Measurements from ENCODE around the gene COLQ. TPM values are rescaled to one million over a fixed set of nuclear protein-coding genes. Genes with fewer than 3 reads are reported as not detected.
"Not testable (repeated sequence)": the region's sequence is repeated elsewhere in the genome, so short reads cannot be mapped to it uniquely, and the experiment has no call there.

The COLQ gene
- total RNA-seq, 4 donors from 2014 or later = 0.53 to 13.2 (median 2.6) TPM

DNA sequence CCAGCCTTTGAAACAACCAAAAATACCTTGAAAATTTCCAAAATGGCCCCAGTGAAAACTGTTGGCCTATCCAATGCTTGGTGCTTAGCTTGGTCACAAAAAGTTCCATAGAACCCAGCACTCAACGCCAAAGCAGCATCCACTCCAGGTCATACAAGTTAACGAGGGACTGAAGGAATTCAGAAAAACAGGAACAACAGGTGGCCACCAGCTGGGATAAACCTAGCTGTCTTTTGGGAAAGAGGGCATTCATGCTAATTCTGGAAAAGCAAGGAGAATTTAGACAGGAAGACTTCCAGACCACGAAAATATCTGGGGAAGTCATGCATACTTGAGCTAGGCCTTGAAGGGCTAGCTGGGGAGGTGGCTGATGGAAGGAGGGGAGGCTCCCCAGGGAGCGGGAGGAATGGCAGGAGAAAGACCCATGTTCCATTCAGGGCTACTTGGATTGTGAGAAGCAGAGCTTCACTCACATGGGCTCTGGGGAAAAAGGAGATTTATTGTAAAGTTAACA, 28.6 kb downstream of the COLQ start:
- Histone ChIP-seq H3K36me3 (no peaks in the 10 kb centered on the region), H3K27ac (no peak overlapping the region), H3K9me3 (no peaks in the 10 kb centered on the region), H3K27me3 (no peaks in the 10 kb centered on the region), H3K4me3 (no peak overlapping the region), H3K4me1 (no peaks in the 10 kb centered on the region)
- TF ChIP-seq POLR2A (IDR thresholded peaks at IDR 0.05) (no peak), CTCF (IDR thresholded peaks at IDR 0.05) (no peak)
- no peak for DNase-seq

- H3K27me3 ChIP-seq = no peaks in the 10 kb centered on the region
- H3K9me3 ChIP-seq = no peaks in the 10 kb centered on the region
- no peak for DNase-seq
- no peaks in the 10 kb centered on the region for H3K36me3 ChIP-seq
- TF ChIP-seq CTCF (IDR thresholded peaks at IDR 0.05) (no peak), POLR2A (IDR thresholded peaks at IDR 0.05) (no peak)
- no peak overlapping the region for H3K4me3 ChIP-seq
- no peak overlapping the region for H3K27ac ChIP-seq
- no peaks in the 10 kb centered on the region for H3K4me1 ChIP-seq
Measured at GRCh38 chr3:15491143-15491542, 30.4 kb downstream of the COLQ start.

- H3K27me3 ChIP-seq = no peaks in the 10 kb centered on the region
- no peaks in the 10 kb centered on the region for H3K36me3 ChIP-seq
- no peak for DNase-seq
- no peaks in the 10 kb centered on the region for H3K4me1 ChIP-seq
- no peak overlapping the region for H3K4me3 ChIP-seq
- no peak overlapping the region for H3K27ac ChIP-seq
- no peak for TF ChIP-seq POLR2A (IDR thresholded peaks at IDR 0.05)
- TF ChIP-seq CTCF (IDR thresholded peaks at IDR 0.05) = no peak
- H3K9me3 ChIP-seq = no peaks in the 10 kb centered on the region
Measured at GRCh38 chr3:15490158-15490557, 31.3 kb downstream of the COLQ start.

GRCh38 chr3:15488002-15488401, 33.5 kb downstream of the COLQ start:
- DNase-seq = no peak
- Histone ChIP-seq H3K4me1 (no peaks in the 10 kb centered on the region), H3K27ac (no peak overlapping the region), H3K27me3 (no peaks in the 10 kb centered on the region), H3K36me3 (no peaks in the 10 kb centered on the region), H3K9me3 (no peaks in the 10 kb centered on the region), H3K4me3 (no peak overlapping the region)
- TF ChIP-seq CTCF (IDR thresholded peaks at IDR 0.05) (no peak), POLR2A (IDR thresholded peaks at IDR 0.05) (no peak)

DNA sequence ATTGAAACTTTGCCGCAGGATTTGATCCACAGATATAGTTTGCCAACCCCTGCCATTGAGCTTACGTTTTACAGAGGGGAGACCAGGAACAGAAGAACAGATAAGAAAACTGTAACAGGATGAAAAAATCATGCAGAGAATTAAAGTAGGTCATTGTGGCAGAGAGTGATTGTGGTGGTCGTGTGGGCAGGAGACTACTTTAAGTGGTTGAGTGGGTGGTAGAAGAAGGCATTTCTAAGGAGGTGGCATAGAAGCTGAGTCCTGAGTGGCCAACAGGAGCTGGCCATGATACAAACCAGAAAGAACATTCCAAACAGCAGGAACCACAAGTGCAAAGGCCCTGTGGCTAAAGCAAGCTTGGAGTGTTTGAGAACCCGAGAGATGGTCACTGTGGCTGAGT, 34.5 kb downstream of the COLQ start:
- no peak overlapping the region for H3K4me3 ChIP-seq
- no peaks in the 10 kb centered on the region for H3K4me1 ChIP-seq
- H3K9me3 ChIP-seq = no peaks in the 10 kb centered on the region
- no peak for TF ChIP-seq CTCF (IDR thresholded peaks at IDR 0.05)
- no peak for TF ChIP-seq POLR2A (IDR thresholded peaks at IDR 0.05)
- no peak for DNase-seq
- no peaks in the 10 kb centered on the region for H3K27me3 ChIP-seq
- H3K36me3 ChIP-seq = no peaks in the 10 kb centered on the region
- no peak overlapping the region for H3K27ac ChIP-seq

- H3K27ac ChIP-seq = no peak overlapping the region
- no peaks in the 10 kb centered on the region for H3K27me3 ChIP-seq
- TF ChIP-seq CTCF (IDR thresholded peaks at IDR 0.05) = no peak
- no peak for TF ChIP-seq POLR2A (IDR thresholded peaks at IDR 0.05)
- no peaks in the 10 kb centered on the region for H3K36me3 ChIP-seq
- H3K4me3 ChIP-seq = no peak overlapping the region
- H3K4me1 ChIP-seq = no peaks in the 10 kb centered on the region
- no peak for DNase-seq
- no peaks in the 10 kb centered on the region for H3K9me3 ChIP-seq
Measured at GRCh38 chr3:15486020-15486419, 35.5 kb downstream of the COLQ start.

GRCh38 chr3:15484551-15484950, 37.0 kb downstream of the COLQ start:
- not testable (repeated sequence) for DNase-seq, H3K4me1 ChIP-seq, H3K9me3 ChIP-seq, H3K27me3 ChIP-seq, H3K36me3 ChIP-seq, H3K4me3 ChIP-seq, H3K27ac ChIP-seq
